SK-N-SH treated with all-trans-retinoic acid at 6 μM for 48 hours (cell line): ENCODE results near the gene ERG.

ENCODE experiments used
- PPARA ChIP-seq: fragments of 250-450 bp; sonication (Bioruptor Pico); IDR thresholded peaks from 2 replicates; pipeline ENCODE4 v1.5.0; 2020; ENCODE audit warnings: mild to moderate bottlenecking, borderline replicate concordance
- RARB ChIP-seq: fragments of 250-450 bp; sonication (Bioruptor Pico); IDR thresholded peaks from 2 replicates; pipeline ENCODE4 v1.8.0; 2021; ENCODE audit warnings: mild to moderate bottlenecking, moderate library complexity

- TF ChIP-seq RARB (CRISPR knock-in tag) (no peak), PPARA (CRISPR knock-in tag) (no peak)
These were observed 2.6 kb downstream of the ERG start for GRCh38 chr21:38495696-38496095.
